Fibroblast of skin of back (primary cell): ENCODE data around the gene RAD51B.
"Not testable (repeated sequence)": the region's sequence is repeated elsewhere in the genome, so short reads cannot be mapped to it uniquely, and the experiment has no call there.

Source experiments
- DNase-seq: peaks from one replicate; pipeline ENCODE4 v3.0.0-alpha.2; 2013

RAD51B gene

GRCh38 chr14:68740788-68741476, 921.4 kb downstream of the RAD51B start:
- DNase-seq = no peak

- no peak for DNase-seq
Observed at GRCh38 chr14:68741477-68741791, 921.9 kb downstream of the RAD51B start.

- no peak for DNase-seq
Observed at GRCh38 chr14:68741839-68742470, 922.4 kb downstream of the RAD51B start.

DNA sequence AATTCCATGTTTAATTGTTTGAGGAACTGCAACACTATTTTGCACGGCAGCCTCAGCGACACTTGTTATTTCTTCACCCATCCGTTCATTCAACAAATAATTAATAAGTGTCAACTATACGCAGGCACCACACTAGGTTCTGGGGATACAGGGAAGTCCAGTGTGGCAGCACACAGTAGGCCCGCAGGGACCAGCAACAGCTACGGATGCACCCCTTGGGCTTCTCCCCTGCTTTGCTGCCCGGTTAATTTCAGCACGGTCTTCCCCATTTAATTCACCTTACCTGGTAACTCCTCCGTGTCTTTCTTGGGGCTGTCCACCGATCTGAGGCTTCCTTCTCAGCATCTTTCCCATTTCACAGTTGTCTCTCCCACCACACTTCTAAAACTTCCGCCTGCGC, 925.0 kb downstream of the RAD51B start:
- no peak for DNase-seq

DNA sequence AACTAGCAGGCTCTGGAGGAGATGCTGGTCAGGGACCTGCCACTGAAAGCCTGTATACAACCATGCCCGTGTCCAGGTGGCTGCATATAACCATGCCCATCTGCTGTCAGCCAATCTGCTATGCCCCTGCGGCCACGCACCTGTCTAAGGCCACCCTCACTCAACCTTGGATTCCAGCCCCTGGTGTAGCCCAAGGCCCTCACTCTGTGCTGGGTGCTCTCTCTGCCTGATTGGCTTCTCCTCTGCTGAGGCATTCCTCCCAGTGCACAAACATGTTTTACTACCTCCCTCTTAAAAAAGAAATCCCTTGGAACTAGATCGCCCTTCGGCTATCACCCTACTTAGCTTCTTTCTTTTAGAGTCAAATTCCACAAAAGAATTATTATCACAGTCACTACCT, 927.8 kb downstream of the RAD51B start:
- no peak for DNase-seq

- no peak for DNase-seq
Observed at GRCh38 chr14:68748260-68748659, 928.7 kb downstream of the RAD51B start.

GRCh38 chr14:68748691-68749090, 929.1 kb downstream of the RAD51B start:
- DNase-seq = no peak

DNA sequence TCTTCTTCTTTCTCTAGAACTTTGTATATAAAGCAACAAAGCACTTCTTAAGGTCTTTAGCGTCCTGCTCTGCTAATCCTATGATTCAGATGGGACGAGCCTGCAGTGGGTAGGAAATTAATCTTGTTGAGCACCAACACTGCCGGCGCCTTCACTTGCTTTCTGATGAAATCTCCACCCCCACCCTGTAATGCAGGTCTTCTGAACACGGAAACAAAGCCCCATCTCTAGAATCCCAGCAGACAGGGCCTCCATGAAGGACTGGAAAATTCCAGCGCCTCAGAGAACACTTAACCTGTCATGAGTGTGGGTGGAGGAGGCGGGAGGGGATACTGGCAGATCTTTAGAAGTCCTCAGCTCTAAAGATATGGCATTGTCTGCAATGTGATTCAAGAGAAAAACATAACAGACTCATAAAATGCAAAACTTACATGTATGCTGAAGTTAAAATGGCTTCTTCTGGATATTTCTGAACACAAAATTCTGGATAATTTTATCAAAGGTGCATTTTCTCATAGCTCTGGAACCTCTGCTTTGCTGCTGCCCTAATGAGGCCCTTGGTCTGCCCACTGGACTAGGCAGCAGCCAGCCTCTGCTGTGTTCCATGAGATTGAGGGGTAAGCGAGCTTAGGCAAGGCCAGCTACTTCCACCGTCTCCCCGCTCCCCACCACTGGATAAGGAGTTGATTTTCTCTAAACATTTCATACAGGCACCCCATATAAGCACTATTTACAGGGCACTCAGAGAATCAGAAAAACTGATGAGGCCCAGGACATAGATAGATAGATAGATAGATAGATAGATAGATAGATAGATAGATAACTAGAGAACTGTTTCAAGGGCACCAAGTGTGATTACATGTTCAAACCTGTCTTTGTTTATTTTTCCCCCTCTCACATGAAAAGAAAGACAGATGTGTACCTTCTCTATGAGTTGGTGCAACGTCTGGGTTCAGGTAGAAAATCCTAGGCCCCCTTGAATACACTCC, 930.2 kb downstream of the RAD51B start:
- DNase-seq = no peak

GRCh38 chr14:68752271-68753006, 932.9 kb downstream of the RAD51B start:
- DNase-seq = no peak

DNA sequence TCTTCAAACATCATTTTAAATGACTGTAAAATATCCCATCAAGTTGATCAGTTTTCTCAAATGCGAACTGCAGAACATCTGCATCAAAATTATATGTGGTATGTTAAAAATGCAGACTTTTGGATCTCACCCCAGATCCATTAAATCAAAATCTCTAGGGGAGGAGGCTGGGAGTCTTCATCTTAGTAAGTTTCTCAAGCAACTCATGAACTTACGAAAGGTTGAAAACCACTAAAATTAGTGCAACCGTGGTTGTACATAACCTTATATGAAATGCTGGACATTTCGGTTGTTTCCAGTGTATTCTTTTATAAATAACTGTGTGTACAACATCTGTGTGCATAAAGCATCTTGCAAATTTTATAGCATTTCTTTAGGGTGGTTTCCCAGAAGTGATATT, 934.1 kb downstream of the RAD51B start:
- peak; percentile 17 for DNase-seq

DNA sequence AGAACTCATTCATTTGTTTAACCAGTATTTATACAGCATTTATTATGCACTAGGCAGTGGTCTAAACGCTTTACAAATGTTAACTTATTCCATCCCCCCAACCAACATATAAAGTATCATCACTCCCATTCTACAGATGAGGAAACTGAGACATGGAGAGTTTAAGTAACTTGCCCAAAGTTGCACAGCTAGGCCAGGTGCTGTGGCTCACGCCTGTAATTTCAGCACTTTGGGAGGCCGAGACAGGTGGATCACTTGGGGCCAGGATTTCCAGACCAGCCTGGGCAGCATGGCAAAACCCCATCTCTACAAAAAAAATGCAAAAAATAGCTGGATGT, 935.4 kb downstream of the RAD51B start:
- DNase-seq = no peak

DNA sequence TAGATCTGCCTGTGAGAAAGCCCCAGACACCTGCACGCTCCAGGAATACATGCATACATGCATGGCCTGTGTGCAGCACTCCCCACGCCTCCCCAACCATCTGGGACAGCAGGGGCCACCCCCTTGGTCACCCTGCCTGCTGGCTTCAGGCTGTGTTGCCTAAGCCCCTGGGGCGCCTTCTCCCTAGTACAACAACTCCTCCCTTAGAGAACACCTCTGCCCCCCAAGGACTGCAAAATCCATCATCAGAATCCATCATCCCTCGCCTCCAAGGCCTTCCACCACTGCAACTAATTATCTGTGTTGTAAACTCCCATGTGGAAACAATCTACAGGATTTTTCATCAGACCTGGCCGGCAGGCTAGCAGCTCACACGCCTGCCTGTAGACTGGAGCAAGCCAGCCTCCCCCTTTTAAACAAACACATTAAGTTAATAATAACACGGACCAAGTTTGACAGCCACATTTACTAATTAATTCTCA, 936.5 kb downstream of the RAD51B start:
- DNase-seq = no peak

DNA sequence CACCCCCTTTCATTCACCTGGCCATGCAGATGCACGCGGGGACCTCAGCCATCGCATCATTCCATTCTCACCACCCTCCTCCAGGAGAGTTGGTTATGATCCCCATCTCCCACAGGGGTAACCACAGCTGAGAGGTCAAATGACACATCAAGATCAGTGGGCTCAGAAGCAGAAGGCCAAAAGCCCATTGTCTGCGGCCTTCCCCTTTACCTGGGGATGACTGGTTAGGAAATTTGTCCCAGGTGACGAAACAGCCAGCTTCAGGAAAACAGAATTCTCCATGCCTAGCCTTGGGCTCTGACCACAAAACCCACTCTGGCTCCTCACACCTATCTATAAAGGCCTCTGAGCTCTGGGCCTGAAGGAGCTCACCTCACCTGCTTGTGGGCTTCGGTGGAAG, 937.2 kb downstream of the RAD51B start:
- no peak for DNase-seq

DNA sequence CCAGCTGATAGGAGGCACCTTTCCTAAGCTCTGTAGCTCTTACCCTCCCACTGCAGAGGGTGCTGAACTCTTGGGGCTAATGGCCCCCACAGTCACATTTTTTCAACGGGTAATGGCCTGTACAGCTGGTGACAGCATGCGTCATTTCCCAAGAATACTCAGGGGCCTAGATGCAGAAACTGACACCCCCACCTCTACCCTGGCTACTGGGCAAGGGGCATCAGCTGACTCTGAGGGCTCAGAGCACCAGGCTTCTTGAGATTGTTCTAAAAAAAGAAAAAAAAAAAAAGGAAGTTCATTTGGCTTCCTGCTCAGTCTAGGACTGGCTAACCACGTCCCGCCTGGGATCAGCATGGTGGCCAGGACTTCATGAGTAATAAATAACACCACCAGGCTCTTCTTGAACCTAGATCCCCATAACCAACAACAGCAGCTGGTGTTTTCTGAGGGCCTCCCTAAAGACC, 938.1 kb downstream of the RAD51B start:
- peak; percentile 38 for DNase-seq

DNA sequence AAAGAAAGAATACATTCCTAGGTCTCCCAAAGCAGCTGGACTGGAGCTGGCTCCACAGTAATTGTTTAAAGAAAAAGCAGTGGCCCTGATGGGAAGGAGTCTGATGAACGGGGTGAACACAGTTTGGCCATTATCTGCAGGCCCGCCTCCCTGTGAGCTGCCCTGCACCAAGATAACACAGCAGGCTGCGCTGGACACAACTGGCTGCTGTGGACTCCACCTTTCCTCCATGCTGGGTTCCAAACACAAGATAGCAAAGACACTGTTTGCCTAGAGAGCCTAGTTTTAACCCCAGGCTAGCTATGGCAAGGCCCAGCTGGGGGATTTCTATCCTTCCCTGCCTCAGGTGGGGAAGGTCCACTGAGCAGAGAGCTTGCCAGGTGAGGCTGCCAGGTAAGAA, 938.7 kb downstream of the RAD51B start:
- no peak for DNase-seq

DNA sequence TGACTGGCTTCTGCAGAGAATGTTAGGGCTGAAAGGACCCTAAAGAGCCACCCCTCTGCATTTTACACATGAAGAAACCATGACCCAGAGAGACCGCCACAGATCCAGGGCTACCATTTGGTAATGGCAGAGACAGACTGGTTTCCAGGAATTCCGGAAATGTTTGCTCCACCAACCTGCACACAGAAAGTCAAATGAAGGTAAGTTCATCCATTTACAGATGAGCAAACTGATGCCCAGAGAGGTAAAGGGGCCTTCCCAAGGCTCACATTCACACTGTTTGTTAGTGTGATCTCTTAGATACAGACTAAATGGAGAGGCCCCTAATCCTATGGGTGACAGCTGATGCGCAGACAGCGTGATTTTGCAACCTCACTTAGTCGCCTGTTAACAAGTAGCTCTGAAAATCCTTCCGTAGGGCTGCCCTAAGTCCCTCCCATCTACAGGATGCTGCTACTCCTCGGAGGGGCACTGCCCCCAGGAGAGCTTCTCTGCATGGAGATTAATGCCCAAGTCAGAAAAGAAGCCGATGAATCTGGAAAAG, 939.5 kb downstream of the RAD51B start:
- DNase-seq = no peak

- no peak for DNase-seq
Observed at GRCh38 chr14:68759937-68760336, 940.4 kb downstream of the RAD51B start.

- no peak for DNase-seq
Observed at GRCh38 chr14:68760761-68761160, 941.2 kb downstream of the RAD51B start.

DNA sequence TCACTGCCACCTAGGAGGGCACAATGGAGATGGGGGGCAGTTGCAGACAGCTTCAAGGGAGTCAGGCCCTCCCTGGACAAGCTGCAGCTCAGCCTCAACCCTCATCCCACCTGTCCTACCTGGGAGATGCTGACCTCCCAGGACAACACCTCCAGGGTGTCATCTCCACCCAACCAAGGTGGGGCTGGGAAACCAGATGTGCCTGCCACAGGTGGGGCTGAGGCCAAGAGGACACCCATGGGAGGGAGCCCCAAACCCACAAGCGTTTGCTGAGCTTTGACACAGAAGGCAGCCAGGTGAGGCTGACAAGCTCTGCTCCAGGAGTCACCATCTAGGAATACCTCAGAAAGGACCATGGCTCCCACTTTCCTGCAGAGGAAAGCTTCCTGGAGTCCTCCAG, 941.8 kb downstream of the RAD51B start:
- no peak for DNase-seq

DNA sequence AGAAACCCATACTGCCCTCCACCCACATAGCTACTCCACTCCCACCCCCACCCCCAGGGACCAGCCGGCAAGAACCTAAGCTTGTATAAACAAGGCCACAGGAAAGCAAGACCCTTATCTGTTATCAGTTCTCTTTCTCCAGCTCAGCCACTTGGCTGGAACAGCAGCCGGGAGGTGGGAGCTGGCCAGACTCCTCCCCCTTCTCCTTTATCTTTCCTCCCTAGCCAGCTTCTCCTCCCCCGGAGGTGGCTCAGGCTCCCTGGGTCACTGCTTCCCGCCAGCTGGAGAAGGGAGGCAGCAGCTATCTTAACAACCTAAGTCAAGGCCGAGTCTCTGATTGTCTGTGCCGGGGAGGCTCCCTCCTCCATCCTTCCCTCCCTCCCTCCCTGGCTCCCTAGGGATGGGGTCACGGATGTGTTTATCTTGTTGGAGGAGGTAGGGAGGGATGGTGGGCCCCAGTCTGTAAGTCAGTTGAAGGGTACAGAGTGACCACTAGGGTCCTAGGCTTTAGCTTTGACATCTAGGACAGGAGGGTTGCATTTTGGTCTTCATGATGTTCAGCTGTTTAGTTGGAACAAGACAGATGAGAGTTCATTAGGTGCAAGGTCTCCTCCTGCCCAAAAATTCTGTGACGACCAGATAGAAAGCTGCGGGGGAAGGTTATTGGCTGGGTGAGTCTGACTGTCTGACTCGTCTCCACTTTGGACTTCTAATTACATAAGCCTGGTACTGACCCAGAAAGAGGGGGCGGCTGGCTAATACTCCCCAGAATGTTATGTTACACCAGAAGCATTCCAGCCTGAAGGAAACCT, 943.6 kb downstream of the RAD51B start:
- peak; percentile 16 for DNase-seq

DNA sequence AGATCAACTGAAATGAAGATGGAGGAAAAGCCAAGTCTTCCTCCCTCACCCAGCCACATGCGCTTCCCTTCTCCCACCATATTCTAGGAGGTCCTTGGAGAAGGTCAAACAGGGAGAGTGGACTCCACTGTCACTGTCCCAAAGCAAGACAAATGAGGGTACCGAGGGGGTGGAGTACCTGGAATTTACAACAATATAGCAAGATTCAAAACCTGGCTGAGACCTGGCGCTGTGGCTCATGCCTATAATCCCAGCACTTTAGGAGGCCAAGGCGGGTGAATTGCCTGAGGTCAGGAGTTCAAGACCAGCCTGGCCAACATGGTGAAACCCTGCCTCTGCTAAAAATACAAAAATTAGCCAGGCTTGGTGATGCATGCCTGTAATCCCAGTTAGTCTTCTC, 944.3 kb downstream of the RAD51B start:
- not testable (repeated sequence) for DNase-seq
